Loucy (cell line): ENCODE results near the gene EXD3.

Experiments used
- H2AFZ ChIP-seq: fragments of 200-600 bp; sonication (generic); 2 replicates; pipeline ENCODE4 v1.6.0; 2016; ENCODE audit warnings: antibody characterized with exemption, mild to moderate bottlenecking, low read length, moderate library complexity
- H3F3A ChIP-seq: fragments of 200-600 bp; 2 replicates; pipeline ENCODE4 v1.6.0; 2016; ENCODE audit warnings: antibody characterized with exemption, low read depth, mild to moderate bottlenecking
- H3K27me3 ChIP-seq: fragments of 200-600 bp; sonication (generic); 2 replicates; pipeline ENCODE4 v1.6.1; 2014; ENCODE audit warnings: low read length, mild to moderate bottlenecking; ENCODE audit not compliant: insufficient read depth, poor library complexity, severe bottlenecking
- H3K36me3 ChIP-seq: fragments of 200-600 bp; sonication (generic); 2 replicates; pipeline ENCODE4 v1.6.1; 2016; ENCODE audit warnings: low read length; ENCODE audit not compliant: insufficient read depth
- H3K4me1 ChIP-seq: fragments of 200-600 bp; sonication (generic); 2 replicates; pipeline ENCODE4 v1.5.1; 2014; ENCODE audit warnings: low read length, mild to moderate bottlenecking; ENCODE audit not compliant: insufficient read depth, poor library complexity, severe bottlenecking
- H3K4me2 ChIP-seq: fragments of 200-600 bp; sonication (generic); 2 replicates; pipeline ENCODE4 v1.6.0; 2014; ENCODE audit warnings: antibody characterized with exemption, low read length, low read depth, mild to moderate bottlenecking; ENCODE audit not compliant: poor library complexity, severe bottlenecking
- H3K4me3 ChIP-seq: fragments of 200-600 bp; sonication (generic); 2 replicates; pipeline ENCODE4 v1.5.1; 2014; ENCODE audit warnings: low read length, mild to moderate bottlenecking, mixed read lengths; ENCODE audit not compliant: poor library complexity, severe bottlenecking
- H3K79me2 ChIP-seq: fragments of 200-600 bp; sonication (generic); 2 replicates; pipeline ENCODE4 v1.6.1; 2014; ENCODE audit warnings: low read length; ENCODE audit not compliant: insufficient read depth
- H3K9ac ChIP-seq: fragments of 200-600 bp; sonication (generic); 2 replicates; pipeline ENCODE4 v1.6.0; 2014; ENCODE audit warnings: mild to moderate bottlenecking, low read depth, low read length, moderate library complexity; ENCODE audit not compliant: poor library complexity, severe bottlenecking
- H3K9me2 ChIP-seq: fragments of 200-600 bp; sonication (generic); replicated peaks from 2 replicates; pipeline ENCODE4 v1.6.1; 2016; ENCODE audit warnings: low read depth, low read length, mixed read lengths
- H3K9me3 ChIP-seq: fragments of 200-600 bp; sonication (generic); 2 replicates; pipeline ENCODE4 v1.6.1; 2014; ENCODE audit warnings: mild to moderate bottlenecking, antibody characterized with exemption, low read length, low read depth; ENCODE audit not compliant: insufficient read depth
- H4K20me1 ChIP-seq: fragments of 200-600 bp; sonication (generic); 2 replicates; pipeline ENCODE4 v1.6.0; 2014; ENCODE audit warnings: antibody characterized with exemption, low read length, mild to moderate bottlenecking; ENCODE audit not compliant: insufficient read depth, poor library complexity, severe bottlenecking
- EZH2phosphoT487 ChIP-seq: fragments of 200-600 bp; IDR thresholded peaks from 2 replicates; pipeline ENCODE4 v1.6.1; 2018; ENCODE audit warnings: antibody characterized with exemption, mild to moderate bottlenecking, moderate library complexity, borderline replicate concordance
- TF ChIP-seq, protein P1 (sequence below): fragments of 200-600 bp; sonication (generic); conservative IDR thresholded peaks from 2 replicates; pipeline ENCODE4 v1.5.1; 2014; ENCODE audit warnings: mild to moderate bottlenecking, antibody characterized with exemption, low read length

EXD3 gene

DNA sequence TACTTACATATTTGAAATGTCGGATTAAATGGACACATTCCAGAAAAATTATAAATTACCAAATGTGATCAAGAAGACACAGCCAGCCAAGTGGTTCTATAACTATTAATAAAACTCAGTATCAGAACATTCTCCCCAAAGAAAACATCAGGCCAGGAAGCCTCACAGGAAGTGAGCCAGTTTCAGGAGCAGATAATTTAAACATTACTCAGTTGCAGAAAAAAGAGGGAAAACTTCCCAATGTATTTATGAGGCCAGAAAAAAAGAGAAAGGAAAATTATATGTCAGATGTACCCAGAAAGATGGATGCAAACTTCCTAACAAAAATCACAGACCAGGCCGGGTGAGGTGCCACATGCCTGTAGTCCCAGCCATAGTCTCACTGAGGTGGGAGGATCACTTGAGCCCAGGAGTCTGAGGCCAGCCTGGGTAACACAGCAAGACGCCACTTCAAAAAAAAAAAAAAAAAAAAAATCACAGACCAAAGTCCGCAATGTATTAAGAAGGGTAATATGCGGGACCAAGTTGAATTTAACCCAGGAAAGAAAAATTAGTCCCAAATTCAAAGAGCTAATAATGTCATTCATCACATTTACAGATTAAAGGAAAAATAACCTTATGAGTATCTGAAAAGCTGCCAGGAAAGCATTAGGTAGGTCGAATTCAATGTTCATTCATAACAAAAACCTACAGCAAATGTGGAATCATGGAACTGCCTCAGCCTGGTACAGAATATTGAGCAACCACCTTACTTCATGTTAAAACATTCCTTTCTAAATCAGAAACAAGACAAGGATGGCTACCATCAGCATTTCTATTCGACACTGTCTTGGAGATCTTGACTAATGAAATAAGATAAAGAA lies 83.7 kb downstream of the EXD3 start:
- Histone ChIP-seq H3K36me3 (no peaks in the 10 kb centered on the region), H3K4me3 (no peak overlapping the region), H3F3A (no peaks in the 10 kb centered on the region), H4K20me1 (no peaks in the 10 kb centered on the region), H3K9me2 (no peaks in the 10 kb centered on the region), H2AFZ (no peak overlapping the region), H3K27me3 (no peaks in the 10 kb centered on the region), H3K9me3 (peaks cover 12% of the 10 kb centered on the region; the same call in 1 of the 2 replicates), H3K9ac (no peak overlapping the region), H3K79me2 (no peaks in the 10 kb centered on the region), H3K4me2 (no peak overlapping the region), H3K4me1 (no peaks in the 10 kb centered on the region)
- TF ChIP-seq, protein P1, sequence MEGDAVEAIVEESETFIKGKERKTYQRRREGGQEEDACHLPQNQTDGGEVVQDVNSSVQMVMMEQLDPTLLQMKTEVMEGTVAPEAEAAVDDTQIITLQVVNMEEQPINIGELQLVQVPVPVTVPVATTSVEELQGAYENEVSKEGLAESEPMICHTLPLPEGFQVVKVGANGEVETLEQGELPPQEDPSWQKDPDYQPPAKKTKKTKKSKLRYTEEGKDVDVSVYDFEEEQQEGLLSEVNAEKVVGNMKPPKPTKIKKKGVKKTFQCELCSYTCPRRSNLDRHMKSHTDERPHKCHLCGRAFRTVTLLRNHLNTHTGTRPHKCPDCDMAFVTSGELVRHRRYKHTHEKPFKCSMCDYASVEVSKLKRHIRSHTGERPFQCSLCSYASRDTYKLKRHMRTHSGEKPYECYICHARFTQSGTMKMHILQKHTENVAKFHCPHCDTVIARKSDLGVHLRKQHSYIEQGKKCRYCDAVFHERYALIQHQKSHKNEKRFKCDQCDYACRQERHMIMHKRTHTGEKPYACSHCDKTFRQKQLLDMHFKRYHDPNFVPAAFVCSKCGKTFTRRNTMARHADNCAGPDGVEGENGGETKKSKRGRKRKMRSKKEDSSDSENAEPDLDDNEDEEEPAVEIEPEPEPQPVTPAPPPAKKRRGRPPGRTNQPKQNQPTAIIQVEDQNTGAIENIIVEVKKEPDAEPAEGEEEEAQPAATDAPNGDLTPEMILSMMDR, result no peak
- no peak for TF ChIP-seq EZH2phosphoT487

DNA sequence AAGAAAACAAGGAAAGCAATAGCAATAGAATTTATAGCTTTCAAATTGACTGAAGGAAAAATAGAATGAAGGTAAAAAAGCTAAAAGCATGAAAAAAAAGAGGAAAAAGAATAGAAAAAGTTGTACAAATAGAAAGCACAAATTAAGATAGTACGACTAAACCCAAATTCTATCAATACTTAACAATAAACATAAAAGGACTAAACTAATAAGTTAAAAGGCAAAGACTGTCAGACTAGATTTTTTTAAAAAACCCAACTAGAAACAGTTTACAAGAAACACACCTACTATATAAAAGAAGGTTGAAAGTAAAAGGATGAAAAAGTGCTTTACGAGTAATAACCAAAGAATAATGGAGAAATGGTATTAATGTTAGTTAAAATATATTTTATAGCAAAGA lies 86.2 kb downstream of the EXD3 start:
- H3K9ac ChIP-seq, result no peak overlapping the region
- no peaks in the 10 kb centered on the region for H3K36me3 ChIP-seq
- H3K9me2 ChIP-seq, result no peaks in the 10 kb centered on the region
- no peak overlapping the region for H2AFZ ChIP-seq
- TF ChIP-seq, protein P1, result no peak
- no peak for TF ChIP-seq EZH2phosphoT487
- peaks cover 8% of the 10 kb centered on the region; the same call in 1 of the 2 replicates for H3K9me3 ChIP-seq
- no peaks in the 10 kb centered on the region for H4K20me1 ChIP-seq
- no peaks in the 10 kb centered on the region for H3K79me2 ChIP-seq
- H3K27me3 ChIP-seq, result no peaks in the 10 kb centered on the region
- H3K4me1 ChIP-seq, result no peaks in the 10 kb centered on the region
- H3K4me3 ChIP-seq, result no peak overlapping the region
- H3K4me2 ChIP-seq, result no peak overlapping the region
- H3F3A ChIP-seq, result no peaks in the 10 kb centered on the region

DNA sequence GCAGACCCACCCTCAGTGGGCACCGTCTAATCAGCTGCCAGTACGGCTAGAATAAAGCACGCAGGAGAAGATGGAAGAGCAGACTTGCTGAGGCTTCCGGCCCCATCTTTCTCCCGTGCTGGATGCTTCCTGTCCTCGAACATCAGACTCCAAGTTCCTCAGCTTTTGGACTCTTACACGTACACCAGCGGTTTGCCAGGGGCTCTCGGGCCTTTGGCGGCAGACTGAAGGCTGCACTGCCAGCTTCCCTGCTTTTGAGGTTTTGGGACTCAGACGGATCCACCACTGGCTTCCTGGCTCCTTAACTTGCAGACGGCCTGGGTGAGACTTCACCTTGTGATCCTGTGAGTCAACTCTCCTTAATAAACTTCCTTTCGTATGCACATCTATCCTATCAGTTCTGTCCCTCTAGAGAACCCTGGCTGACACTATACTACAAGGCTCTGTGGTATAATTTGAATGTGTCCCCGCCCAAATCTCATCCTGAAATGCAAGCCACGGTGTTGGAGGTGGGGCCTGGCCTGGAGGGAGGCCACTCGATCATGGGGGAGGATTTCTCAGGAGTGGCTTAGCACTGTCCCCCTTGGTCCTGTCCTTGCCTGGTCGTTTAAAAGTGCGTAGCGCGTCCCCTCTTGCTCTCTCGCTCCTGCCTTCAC lies 89.8 kb downstream of the EXD3 start:
- Histone ChIP-seq H3K9ac (no peak overlapping the region), H3F3A (no peaks in the 10 kb centered on the region), H3K9me3 (peaks cover 11% of the 10 kb centered on the region; the same call in 1 of the 2 replicates), H3K27me3 (no peaks in the 10 kb centered on the region), H3K79me2 (no peaks in the 10 kb centered on the region), H3K4me2 (no peak overlapping the region), H3K36me3 (no peaks in the 10 kb centered on the region), H3K4me3 (no peak overlapping the region), H4K20me1 (no peaks in the 10 kb centered on the region), H2AFZ (no peak overlapping the region), H3K4me1 (no peaks in the 10 kb centered on the region), H3K9me2 (no peaks in the 10 kb centered on the region)
- TF ChIP-seq, protein P1, result no peak
- TF ChIP-seq EZH2phosphoT487, result no peak
